A549 (cell line): ENCODE results near the gene SNAI3. TPM values are rescaled to one million over a fixed set of nuclear protein-coding genes. Genes with fewer than 3 reads are reported as not detected.
A peak's percentile ranks its signal among the peaks of the same experiment; 100 is the strongest.

Experiments
- ATAC-seq, 2 experiments: fragments of 200-7000 bp in 1 of 2; fragments of >200 bp in 1 of 2; cut with Nextera tagmentation in 1 of 2; cut with Tn5 transposase in 1 of 2; 3 replicates each; pipeline versions ENCODE4 v1.8.0 to v1.9.1; 2018 to 2020; ENCODE audit warnings: mild to moderate bottlenecking in 1 of 2, moderate library complexity in 1 of 2
- CTCF ChIA-PET: fragments of 300-600 bp; sonication (Branson Sonifier 250); formaldehyde crosslinking; extraction: SDS; loops from one replicate; lab custom pipeline; 2021; ENCODE audit warnings: antibody characterized with exemption, inconsistent platforms; lab: Yijun Ruan, JAX
- POLR2A ChIA-PET: fragments of 350-600 bp; formaldehyde crosslinking; extraction: SDS; loops from one replicate; lab custom pipeline; 2021; ENCODE audit warnings: antibody characterized with exemption, inconsistent platforms; lab: Yijun Ruan, JAX
- DNase-seq, 2 experiments: peaks; one replicate each; pipeline versions ENCODE4 v3.0.0 to v3.0.0-alpha.2; 2011 to 2016; ENCODE audit warnings: low read depth in 1 of 2, low spot score in 1 of 2
- FAIRE-seq: peaks from 2 replicates; lab custom pipeline; 2011; peaks lifted over from hg19 to GRCh38; lab: Jason Lieb, UNC
- H3K27ac ChIP-seq, 2 experiments: fragments of >200 bp; sonication (Bioruptor Twin); formaldehyde crosslinking; 3 replicates each; pipeline ENCODE4 v1.5.1; 2016 to 2017
- H3K4me1 ChIP-seq: fragments of >200 bp; sonication (Bioruptor Twin); formaldehyde crosslinking; 3 replicates; pipeline ENCODE4 v1.6.1; 2016
- H3K4me2 ChIP-seq: fragments of >200 bp; sonication (Bioruptor Twin); formaldehyde crosslinking; 3 replicates; pipeline ENCODE4 v1.6.1; 2016
- H3K4me3 ChIP-seq: fragments of >200 bp; sonication (Bioruptor Twin); formaldehyde crosslinking; 3 replicates; pipeline ENCODE4 v1.5.1; 2016
- H3K9me3 ChIP-seq: fragments of >200 bp; sonication (Bioruptor Twin); formaldehyde crosslinking; 3 replicates; pipeline ENCODE4 v1.6.1; 2016
- CBX2 ChIP-seq: fragments of 200-600 bp; sonication (generic); IDR thresholded peaks from 2 replicates; pipeline ENCODE4 v1.6.1; 2016; ENCODE audit warnings: low read depth, mild to moderate bottlenecking, borderline replicate concordance
- CEBPB ChIP-seq, 2 experiments: fragments of >200 bp in 1 of 2; sonication (Bioruptor Twin) in 1 of 2; formaldehyde crosslinking in 1 of 2; IDR thresholded peaks; 2 replicates each; pipeline ENCODE4 v1.6.1; 2012 to 2016
- CHD4 ChIP-seq: fragments of 200-600 bp; sonication (generic); IDR thresholded peaks from 2 replicates; pipeline ENCODE4 v1.6.1; 2016; ENCODE audit warnings: antibody characterized with exemption, mild to moderate bottlenecking, borderline replicate concordance
- ESRRA ChIP-seq: fragments of 150-350 bp; IDR thresholded peaks from 2 replicates; pipeline ENCODE4 v1.6.1; 2014; ENCODE audit warnings: mild to moderate bottlenecking, low read length, borderline replicate concordance
- FOSB ChIP-seq: fragments of 250-450 bp; sonication (Bioruptor Pico); IDR thresholded peaks from 2 replicates; pipeline ENCODE4 v1.5.0; 2020; ENCODE audit warnings: mild to moderate bottlenecking, moderate library complexity
- FOXS1 ChIP-seq: fragments of 250-450 bp; sonication (Bioruptor Pico); IDR thresholded peaks from 2 replicates; pipeline ENCODE4 v1.5.0; 2020; ENCODE audit warnings: mild to moderate bottlenecking, moderate library complexity
- HDAC2 ChIP-seq: fragments of 200-600 bp; sonication (generic); IDR thresholded peaks from 2 replicates; pipeline ENCODE4 v1.6.1; 2016
- HEYL ChIP-seq: fragments of 250-450 bp; sonication (Bioruptor Pico); IDR thresholded peaks from 2 replicates; pipeline ENCODE4 v1.8.0; 2021; ENCODE audit warnings: mild to moderate bottlenecking, moderate library complexity
- JUN ChIP-seq, 2 experiments: fragments of >200 bp; sonication (Bioruptor Twin); formaldehyde crosslinking; IDR thresholded peaks; 2 replicates in 1 of 2; 3 replicates in 1 of 2; pipeline ENCODE4 v1.6.1; 2016 to 2017
- MAFK ChIP-seq: fragments of 450-650 bp; IDR thresholded peaks from 2 replicates; pipeline ENCODE4 v1.6.1; 2014; ENCODE audit not compliant: partially characterized antibody
- NR3C1 ChIP-seq: fragments of >200 bp; sonication (Bioruptor Twin); formaldehyde crosslinking; IDR thresholded peaks from 3 replicates; pipeline ENCODE4 v1.6.1; 2017
- PHF8 ChIP-seq: fragments of 200-600 bp; sonication (generic); IDR thresholded peaks from 2 replicates; pipeline ENCODE4 v1.6.1; 2016; ENCODE audit warnings: low read depth, mild to moderate bottlenecking, antibody characterized with exemption, moderate library complexity, borderline replicate concordance
- POLR2A ChIP-seq: IDR thresholded peaks from 2 replicates; pipeline ENCODE4 v1.6.1; 2012; ENCODE audit warnings: mild to moderate bottlenecking, low read length
- POLR2AphosphoS2 ChIP-seq: conservative IDR thresholded peaks from 2 replicates; pipeline ENCODE4 v1.6.1; 2012; ENCODE audit warnings: low read length, improper control_type of control experiment, inconsistent platforms
- RNF2 ChIP-seq: fragments of 200-600 bp; sonication (generic); IDR thresholded peaks from 2 replicates; pipeline ENCODE4 v1.6.1; 2016; ENCODE audit warnings: low read depth, mild to moderate bottlenecking, antibody characterized with exemption, moderate library complexity, borderline replicate concordance
- SREBF2 ChIP-seq: fragments of 450-650 bp; IDR thresholded peaks from 2 replicates; pipeline ENCODE4 v1.6.1; 2014; ENCODE audit warnings: mild to moderate bottlenecking, moderate library complexity
- TFCP2L1 ChIP-seq: fragments of 250-450 bp; sonication (Bioruptor Pico); IDR thresholded peaks from 2 replicates; pipeline ENCODE4 v1.5.0; 2021; ENCODE audit warnings: mild to moderate bottlenecking
- TP53 ChIP-seq: fragments of 250-450 bp; sonication (Bioruptor Pico); IDR thresholded peaks from 2 replicates; pipeline ENCODE4 v1.5.0; 2021; ENCODE audit warnings: mild to moderate bottlenecking, moderate library complexity
- ZC3H11A ChIP-seq: fragments of 450-650 bp; IDR thresholded peaks from 2 replicates; pipeline ENCODE4 v1.6.1; 2014; ENCODE audit warnings: antibody characterized with exemption, mild to moderate bottlenecking
- WGBS: methylation state at CpG from one replicate; pipeline ENCODE4 v1.1.6; 2017; ENCODE audit errors: missing lambda C conversion rate; 5-methylcytosine and 5-hydroxymethylcytosine counted together
- polyA plus RNA-seq, 4 experiments: library from polyadenylated mRNA; depleted of rRNA in 3 of 4; stranded (reverse); fragments of >200 nt; fragmentation: RNase III in 1 of 4; extraction: RNeasy Plus Mini Kit Qiagen cat#74134 plus additional on column Dnase treatment in 1 of 4; gene quantifications; 2 replicates in 3 of 4; 3 replicates in 1 of 4; pipeline ENCODE4 v1.2.3, GENCODE V29; 2011 to 2017
- TF ChIP-seq, protein P1 (sequence below): fragments of 150-350 bp; IDR thresholded peaks from 2 replicates; pipeline ENCODE4 v1.6.1; 2014; ENCODE audit warnings: low read depth, mild to moderate bottlenecking, low read length
- TF ChIP-seq, protein P2 (sequence below): fragments of 450-650 bp; IDR thresholded peaks from 2 replicates; pipeline ENCODE4 v1.6.1; 2014; ENCODE audit warnings: antibody characterized with exemption
- TF ChIP-seq, protein P3 (sequence below): fragments of 250-450 bp; sonication (Bioruptor Pico); IDR thresholded peaks from 2 replicates; pipeline ENCODE4 v1.5.0; 2021; ENCODE audit warnings: mild to moderate bottlenecking, moderate library complexity, borderline replicate concordance
- TF ChIP-seq, protein P4 (sequence below): fragments of 250-450 bp; sonication (Bioruptor Pico); IDR thresholded peaks from 2 replicates; pipeline ENCODE4 v1.5.0; 2020; ENCODE audit warnings: low read depth, mild to moderate bottlenecking, moderate library complexity
- TF ChIP-seq, protein P5 (sequence below): IDR thresholded peaks from 2 replicates; pipeline ENCODE4 v1.6.1; 2012

SNAI3 gene
- polyA plus RNA-seq, 2 of the 4 experiments (the other 2 are of a cell fraction) = not detected

DNA sequence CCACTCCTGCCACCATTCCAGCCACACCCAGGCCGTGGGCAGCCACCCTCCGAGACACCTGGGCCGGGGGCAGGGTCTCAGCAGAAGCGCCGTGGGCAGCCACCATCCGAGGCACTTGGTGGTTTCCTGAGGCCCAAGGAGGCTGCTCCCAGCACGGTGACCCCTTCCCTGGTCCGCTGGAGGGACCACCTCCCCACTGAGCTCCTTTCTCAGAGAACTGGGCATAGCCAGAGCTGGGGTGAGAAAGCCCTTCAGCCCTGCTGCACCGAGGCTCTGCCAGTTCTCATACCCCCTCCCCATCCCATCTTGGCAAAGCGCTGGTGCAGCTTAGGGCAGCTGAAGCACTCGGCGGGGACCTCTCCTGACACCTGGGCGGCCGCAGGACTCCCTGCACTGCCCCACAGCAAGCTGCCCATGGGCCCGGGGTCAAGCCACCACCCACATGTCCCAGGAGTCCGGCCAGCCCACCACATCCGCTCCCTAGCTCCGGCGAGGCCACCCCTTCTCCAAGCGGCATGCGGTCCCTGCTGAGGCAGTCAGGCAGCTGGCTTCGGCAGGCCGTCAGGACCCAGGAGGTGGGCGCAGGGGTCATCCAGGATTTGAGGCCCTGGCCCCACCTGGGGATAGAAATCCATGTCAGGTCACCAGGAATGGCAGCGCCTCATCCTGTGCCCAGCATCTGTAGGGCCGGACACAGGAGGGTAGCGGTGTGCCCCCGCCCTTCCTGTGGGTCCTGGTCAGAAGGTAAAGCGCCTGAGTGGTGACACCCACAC is 34.1 kb downstream of the SNAI3 start:
- Histone ChIP-seq H3K27ac (peak overlapping the region in 1 of 2 experiments; percentile 93; a peak in 4 of 6 replicates), H3K4me1 (peaks cover 21% of the 10 kb centered on the region)
- CTCF ChIA-PET = interaction anchor here (1.1 kb wide), 1 partner anchor 18 kb away, joined by 3 read pairs; no protein-coding TSS in a partner anchor
- no peak for ATAC-seq
- TF ChIP-seq NR3C1 = no peak
- TF ChIP-seq HDAC2 = no peak
- TF ChIP-seq, protein P1, sequence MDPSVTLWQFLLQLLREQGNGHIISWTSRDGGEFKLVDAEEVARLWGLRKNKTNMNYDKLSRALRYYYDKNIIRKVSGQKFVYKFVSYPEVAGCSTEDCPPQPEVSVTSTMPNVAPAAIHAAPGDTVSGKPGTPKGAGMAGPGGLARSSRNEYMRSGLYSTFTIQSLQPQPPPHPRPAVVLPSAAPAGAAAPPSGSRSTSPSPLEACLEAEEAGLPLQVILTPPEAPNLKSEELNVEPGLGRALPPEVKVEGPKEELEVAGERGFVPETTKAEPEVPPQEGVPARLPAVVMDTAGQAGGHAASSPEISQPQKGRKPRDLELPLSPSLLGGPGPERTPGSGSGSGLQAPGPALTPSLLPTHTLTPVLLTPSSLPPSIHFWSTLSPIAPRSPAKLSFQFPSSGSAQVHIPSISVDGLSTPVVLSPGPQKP = no peak
- TF ChIP-seq MAFK = no peak
- TF ChIP-seq TFCP2L1 = no peak
- no peak for TF ChIP-seq CBX2
- no peak for TF ChIP-seq PHF8
- TF ChIP-seq, all 56 proteins: peak for 0
- FAIRE-seq (no peak), DNase-seq (no peak)
- no peaks in the 10 kb centered on the region for H3K9me3 ChIP-seq
- 91% methylated on average over 19 of the region's 29 CpGs for WGBS
- H3K4me3 ChIP-seq = no peak overlapping the region
- POLR2A ChIA-PET = interaction anchor here (1.5 kb wide), 1 partner anchor 11 kb away, joined by 3 read pairs; the partner anchor contains the start of gene MVD
- H3K4me2 ChIP-seq = peak overlapping the region; percentile 99; the same call in 2 of the 3 replicates

DNA sequence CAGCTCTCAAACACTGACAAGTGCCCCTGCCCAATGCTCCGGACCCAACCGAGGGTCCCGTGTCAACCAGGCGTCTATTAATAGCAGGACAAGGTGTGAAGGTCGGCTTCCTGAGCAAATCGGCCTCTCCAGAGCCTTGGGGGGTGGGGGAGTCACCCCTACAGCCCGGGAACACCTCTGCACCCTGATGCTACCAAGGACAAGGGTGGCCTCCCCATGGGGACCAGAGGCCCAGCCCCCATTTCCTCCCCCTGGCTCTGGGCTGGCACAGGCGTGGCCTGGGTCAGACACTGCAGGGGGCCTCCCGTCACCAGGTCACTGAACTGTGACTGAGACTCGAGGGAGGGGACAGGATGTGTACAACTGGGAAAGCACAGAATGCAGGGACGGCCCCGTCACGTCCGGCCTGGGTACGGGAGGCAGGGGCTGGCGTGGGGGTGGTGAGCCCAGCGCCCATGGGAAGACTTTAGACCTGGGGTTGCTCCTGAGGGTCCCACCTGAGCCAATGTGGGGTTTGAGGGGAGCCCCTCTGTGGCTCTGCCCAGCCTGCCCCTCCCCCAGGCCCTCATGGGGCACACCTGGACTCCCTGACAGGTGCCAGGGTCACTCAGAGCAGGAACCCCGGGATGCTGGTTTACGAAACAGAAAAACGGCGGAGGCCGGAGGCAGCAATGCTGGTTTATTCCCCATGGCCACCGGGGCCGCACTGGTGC is 34.9 kb downstream of the SNAI3 start:
- DNase-seq (peak in 1 of 2 experiments; percentile 48), FAIRE-seq (no peak), ATAC-seq (peak; percentile 6; a peak in 5 of 6 replicates)
- Histone ChIP-seq H3K4me1 (peaks cover 21% of the 10 kb centered on the region), H3K4me2 (peak overlapping the region; percentile 99), H3K9me3 (no peaks in the 10 kb centered on the region), H3K27ac (peak overlapping the region; percentile 89 to 93), H3K4me3 (peak overlapping the region; percentile 94)
- TF ChIP-seq ESRRA = no peak
- no peak for TF ChIP-seq CHD4
- no peak for TF ChIP-seq FOSB
- no peak for TF ChIP-seq TP53 (CRISPR knock-in tag)
- TF ChIP-seq, protein P2, sequence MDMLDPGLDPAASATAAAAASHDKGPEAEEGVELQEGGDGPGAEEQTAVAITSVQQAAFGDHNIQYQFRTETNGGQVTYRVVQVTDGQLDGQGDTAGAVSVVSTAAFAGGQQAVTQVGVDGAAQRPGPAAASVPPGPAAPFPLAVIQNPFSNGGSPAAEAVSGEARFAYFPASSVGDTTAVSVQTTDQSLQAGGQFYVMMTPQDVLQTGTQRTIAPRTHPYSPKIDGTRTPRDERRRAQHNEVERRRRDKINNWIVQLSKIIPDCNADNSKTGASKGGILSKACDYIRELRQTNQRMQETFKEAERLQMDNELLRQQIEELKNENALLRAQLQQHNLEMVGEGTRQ = no peak
- no peak for TF ChIP-seq MAFK
- TF ChIP-seq FOXS1 (CRISPR knock-in tag) = no peak
- TF ChIP-seq, protein P3, sequence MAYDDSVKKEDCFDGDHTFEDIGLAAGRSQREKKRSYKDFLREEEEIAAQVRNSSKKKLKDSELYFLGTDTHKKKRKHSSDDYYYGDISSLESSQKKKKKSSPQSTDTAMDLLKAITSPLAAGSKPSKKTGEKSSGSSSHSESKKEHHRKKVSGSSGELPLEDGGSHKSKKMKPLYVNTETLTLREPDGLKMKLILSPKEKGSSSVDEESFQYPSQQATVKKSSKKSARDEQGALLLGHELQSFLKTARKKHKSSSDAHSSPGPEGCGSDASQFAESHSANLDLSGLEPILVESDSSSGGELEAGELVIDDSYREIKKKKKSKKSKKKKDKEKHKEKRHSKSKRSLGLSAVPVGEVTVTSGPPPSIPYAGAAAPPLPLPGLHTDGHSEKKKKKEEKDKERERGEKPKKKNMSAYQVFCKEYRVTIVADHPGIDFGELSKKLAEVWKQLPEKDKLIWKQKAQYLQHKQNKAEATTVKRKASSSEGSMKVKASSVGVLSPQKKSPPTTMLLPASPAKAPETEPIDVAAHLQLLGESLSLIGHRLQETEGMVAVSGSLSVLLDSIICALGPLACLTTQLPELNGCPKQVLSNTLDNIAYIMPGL (CRISPR knock-in tag) = no peak
- 52% methylated on average over 15 of the region's 24 CpGs for WGBS
- ChIA-PET CTCF (no interaction called here), POLR2A (interaction anchor here (1.5 kb wide), 1 partner anchor 12 kb away, joined by 3 read pairs; the partner anchor contains the start of gene MVD)

DNA sequence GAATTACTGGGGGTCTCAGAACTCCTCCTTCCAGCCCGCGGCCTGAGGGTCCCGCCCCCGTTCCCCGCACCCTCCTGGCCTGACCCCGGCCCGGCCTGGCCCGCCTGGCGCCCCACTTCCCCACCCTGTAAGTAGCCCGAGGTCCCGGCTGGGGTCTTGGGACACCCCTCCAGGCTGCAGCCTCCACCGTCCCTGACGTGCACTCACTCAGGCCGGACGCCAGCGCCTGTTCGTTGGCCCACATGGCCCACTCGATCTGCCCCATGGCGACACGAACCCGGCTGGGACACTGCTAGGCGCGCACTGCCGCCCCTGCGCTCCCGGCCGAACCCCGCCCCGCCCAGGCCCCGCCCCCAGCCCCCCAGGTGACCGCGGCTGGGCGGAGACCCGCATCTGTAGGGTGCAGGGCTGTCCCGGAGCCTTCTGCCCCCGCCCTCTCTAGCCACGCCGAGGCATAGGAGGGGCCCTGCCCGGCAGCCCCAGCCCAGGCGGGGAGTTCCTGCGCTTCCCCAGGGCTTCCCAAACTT is 35.5 kb downstream of the SNAI3 start, which contains the start of gene CYBA:
CYBA (minus strand) TSS at position 305 of the 527 bp plus-strand sequence; CDS start at position 265, 40 bp downstream.
- POLR2A ChIA-PET = interaction anchor here (1.5 kb wide), 1 partner anchor 12 kb away, joined by 3 read pairs; the partner anchor contains the start of gene MVD
- H3K27ac ChIP-seq = peak within 1 kb of the TSS; percentile 89 to 93
- H3K4me1 ChIP-seq = peaks cover 21% of the 10 kb centered on the region
- H3K4me2 ChIP-seq = peak within 1 kb of the TSS; percentile 99
- 0% methylated on average over 12 of the region's 41 CpGs for WGBS
- FAIRE-seq (no peak), DNase-seq (peak; percentile 64 to 87), ATAC-seq (peak; percentile 65 to 91)
- H3K4me3 ChIP-seq = peak within 1 kb of the TSS; percentile 94
- CTCF ChIA-PET = no interaction called here
- H3K9me3 ChIP-seq = no peaks in the 10 kb centered on the region
- TF ChIP-seq JUN (IDR thresholded peaks at IDR 0.05) (peak in 1 of 2 experiments; percentile 73; a peak in 2 of 5 replicates), CHD4 (no peak), RNF2 (no peak), POLR2A (peak; percentile 85), PHF8 (peak; percentile 80), POLR2AphosphoS2 (no peak), HEYL (CRISPR knock-in tag) (no peak), ZC3H11A (no peak), SREBF2 (no peak), MAFK (no peak), CEBPB (IDR thresholded peaks at IDR 0.05) (no peak)
- TF ChIP-seq, protein P4, sequence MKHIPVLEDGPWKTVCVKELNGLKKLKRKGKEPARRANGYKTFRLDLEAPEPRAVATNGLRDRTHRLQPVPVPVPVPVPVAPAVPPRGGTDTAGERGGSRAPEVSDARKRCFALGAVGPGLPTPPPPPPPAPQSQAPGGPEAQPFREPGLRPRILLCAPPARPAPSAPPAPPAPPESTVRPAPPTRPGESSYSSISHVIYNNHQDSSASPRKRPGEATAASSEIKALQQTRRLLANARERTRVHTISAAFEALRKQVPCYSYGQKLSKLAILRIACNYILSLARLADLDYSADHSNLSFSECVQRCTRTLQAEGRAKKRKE = no peak
- TF ChIP-seq, protein P5, sequence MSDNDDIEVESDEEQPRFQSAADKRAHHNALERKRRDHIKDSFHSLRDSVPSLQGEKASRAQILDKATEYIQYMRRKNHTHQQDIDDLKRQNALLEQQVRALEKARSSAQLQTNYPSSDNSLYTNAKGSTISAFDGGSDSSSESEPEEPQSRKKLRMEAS = peak; percentile 70
- TF ChIP-seq, protein P1 = no peak
